Rectal smooth muscle tissue (tissue), 1 donor: ENCODE measurements around the gene MPHOSPH9.
"Not testable (repeated sequence)": the region's sequence is repeated elsewhere in the genome, so short reads cannot be mapped to it uniquely, and the experiment has no call there.

Experiments
- H3K27ac ChIP-seq: one replicate; pipeline ENCODE4 v1.7.0; 2013; ENCODE audit warnings: low read depth, low read length, inconsistent platforms
- H3K27me3 ChIP-seq: one replicate; pipeline ENCODE4 v1.7.0; 2013; ENCODE audit warnings: low read length; ENCODE audit not compliant: control insufficient read depth, insufficient read depth
- H3K36me3 ChIP-seq: one replicate; pipeline ENCODE4 v1.7.0; 2013; ENCODE audit warnings: low read length; ENCODE audit not compliant: control insufficient read depth, insufficient read depth
- H3K4me1 ChIP-seq: one replicate; pipeline ENCODE4 v1.7.0; 2013; ENCODE audit warnings: low read length; ENCODE audit not compliant: control insufficient read depth, insufficient read depth
- H3K4me3 ChIP-seq: one replicate; pipeline ENCODE4 v1.7.0; 2013; ENCODE audit warnings: low read length
- H3K9ac ChIP-seq: one replicate; pipeline ENCODE4 v1.7.0; 2013; ENCODE audit warnings: low read length

MPHOSPH9 gene

GRCh38 chr12:123252365-123252764, 19.4 kb upstream of the MPHOSPH9 start:
- H3K27ac ChIP-seq, H3K4me3 ChIP-seq, H3K4me1 ChIP-seq, H3K27me3 ChIP-seq, H3K9ac ChIP-seq: not testable (repeated sequence)
- peaks cover 23% of the 10 kb centered on the region for H3K36me3 ChIP-seq

- no peak overlapping the region for H3K4me3 ChIP-seq
- no peak overlapping the region for H3K9ac ChIP-seq
- no peak overlapping the region for H3K27ac ChIP-seq
- H3K4me1 ChIP-seq = peaks cover 4% of the 10 kb centered on the region
- H3K36me3 ChIP-seq = peaks cover 23% of the 10 kb centered on the region
- H3K27me3 ChIP-seq = no peaks in the 10 kb centered on the region
Observed at GRCh38 chr12:123251403-123252076, 18.6 kb upstream of the MPHOSPH9 start.

DNA sequence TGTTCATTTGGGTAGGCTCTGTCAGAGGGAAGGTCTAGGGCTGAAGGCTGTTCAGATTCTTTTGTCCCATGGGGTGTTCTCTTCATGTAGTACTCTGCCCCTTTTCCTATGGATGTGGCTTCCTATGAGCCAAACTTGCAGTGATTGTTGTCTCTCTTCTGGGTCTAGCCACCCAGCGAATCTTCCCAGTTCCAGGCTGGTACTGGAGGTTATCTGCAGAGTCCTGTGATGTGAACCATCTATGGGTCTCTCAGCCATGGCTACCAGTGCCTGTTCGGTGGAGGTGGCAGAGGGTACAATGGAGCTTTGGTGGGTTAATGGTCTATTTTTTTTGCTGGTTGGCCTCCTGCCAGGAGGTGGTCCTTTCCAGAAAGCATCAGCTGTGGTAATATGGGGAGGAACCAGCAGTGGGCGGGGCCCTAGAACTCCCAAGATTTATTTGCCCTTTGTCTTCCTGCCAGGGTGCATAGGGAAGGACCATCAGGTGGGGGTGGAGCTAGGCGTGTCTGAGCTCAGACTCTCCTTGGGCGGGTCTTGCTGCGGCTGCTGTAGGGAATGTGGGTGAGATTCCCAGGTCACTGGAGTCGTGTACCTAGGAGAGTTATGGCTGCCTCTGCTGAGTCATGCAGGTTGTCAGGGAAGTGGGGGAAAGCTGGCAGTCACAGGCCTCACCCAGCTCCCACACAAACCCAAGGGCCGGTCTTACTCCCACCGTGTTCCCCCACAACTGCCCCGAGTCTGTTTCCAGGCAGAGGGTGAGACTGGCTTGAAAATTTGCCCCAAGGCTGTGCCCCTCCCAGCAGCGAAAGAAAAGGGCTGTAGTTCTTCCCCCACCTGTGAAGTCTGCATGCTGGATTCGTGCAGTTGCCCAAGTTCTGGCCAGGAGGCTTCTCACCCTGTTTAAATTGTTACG, 17.8 kb upstream of the MPHOSPH9 start:
- H3K27me3 ChIP-seq = no peaks in the 10 kb centered on the region
- no peak overlapping the region for H3K27ac ChIP-seq
- peaks cover 16% of the 10 kb centered on the region for H3K36me3 ChIP-seq
- H3K9ac ChIP-seq = no peak overlapping the region
- peaks cover 4% of the 10 kb centered on the region for H3K4me1 ChIP-seq
- no peak overlapping the region for H3K4me3 ChIP-seq

GRCh38 chr12:123248996-123249741, 16.2 kb upstream of the MPHOSPH9 start:
- not testable (repeated sequence) for H3K4me1 ChIP-seq, H3K9ac ChIP-seq, H3K36me3 ChIP-seq, H3K27me3 ChIP-seq, H3K27ac ChIP-seq, H3K4me3 ChIP-seq

DNA sequence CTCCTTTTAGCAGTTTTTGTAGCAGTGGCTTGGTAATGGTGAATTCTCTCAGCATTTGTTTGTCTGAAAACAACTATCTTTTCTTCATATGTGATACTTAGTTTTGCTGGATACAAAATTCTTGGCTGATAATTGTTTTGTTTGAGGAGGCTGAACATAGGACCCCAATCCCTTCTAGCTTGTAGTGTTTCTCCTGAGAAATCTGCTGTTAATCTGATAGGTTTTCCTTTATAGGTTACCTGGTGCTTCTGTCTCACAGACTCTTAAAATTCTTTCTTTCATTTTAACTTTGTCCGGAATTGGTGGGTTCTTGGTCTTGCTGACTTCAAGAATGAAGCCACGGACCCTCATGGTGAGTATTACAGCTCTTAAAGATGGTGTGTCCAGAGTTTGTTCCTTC, 15.2 kb upstream of the MPHOSPH9 start:
- H3K4me3 ChIP-seq, H3K27me3 ChIP-seq, H3K27ac ChIP-seq, H3K4me1 ChIP-seq, H3K36me3 ChIP-seq, H3K9ac ChIP-seq: not testable (repeated sequence)

GRCh38 chr12:123245678-123246077, 12.7 kb upstream of the MPHOSPH9 start:
- Histone ChIP-seq H3K27me3 (no peaks in the 10 kb centered on the region), H3K4me1 (peaks cover 7% of the 10 kb centered on the region), H3K36me3 (peaks cover 2% of the 10 kb centered on the region), H3K4me3 (no peak overlapping the region), H3K9ac (no peak overlapping the region), H3K27ac (no peak overlapping the region)

- Histone ChIP-seq H3K9ac (no peak overlapping the region), H3K27me3 (no peaks in the 10 kb centered on the region), H3K4me3 (no peak overlapping the region), H3K4me1 (peaks cover 7% of the 10 kb centered on the region), H3K27ac (no peak overlapping the region), H3K36me3 (peaks cover 2% of the 10 kb centered on the region)
Observed at GRCh38 chr12:123243671-123244262, 10.8 kb upstream of the MPHOSPH9 start.

DNA sequence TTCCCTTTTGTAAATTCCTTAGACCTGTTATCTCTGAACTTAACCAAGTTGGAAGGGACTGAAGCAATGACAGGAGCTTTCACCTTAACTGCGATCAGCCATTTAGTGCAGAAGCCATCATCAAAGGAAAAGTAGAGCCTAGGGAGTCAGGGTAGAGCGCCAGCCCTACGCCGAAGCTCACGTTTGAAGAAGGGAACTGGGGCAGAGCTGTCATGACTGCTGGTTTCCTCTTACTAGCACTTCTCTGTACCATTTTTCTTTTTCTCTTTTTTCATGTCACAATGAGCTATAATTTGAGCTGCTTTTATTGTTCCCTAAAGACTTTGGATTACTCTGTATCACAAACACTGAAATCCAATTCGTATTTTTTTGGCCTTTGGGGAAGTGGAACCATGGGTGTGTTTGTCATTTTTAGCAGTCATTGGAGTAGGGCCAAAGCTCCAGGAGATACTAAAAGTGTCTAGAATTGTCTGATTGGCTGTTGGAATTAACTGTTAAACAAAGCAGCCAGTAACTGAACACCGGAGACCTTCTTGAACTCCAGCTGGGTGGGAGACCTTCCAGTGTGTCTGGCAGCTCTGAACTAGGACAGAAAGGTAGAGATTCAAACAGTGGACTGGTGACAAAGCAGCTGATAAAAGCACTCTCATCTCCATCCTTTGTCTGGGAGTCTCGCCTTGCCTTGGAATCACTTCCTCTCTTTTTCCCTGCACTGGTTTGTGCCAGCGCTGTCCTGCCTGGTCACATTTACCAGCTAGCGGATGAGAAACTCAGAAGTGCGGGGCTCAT, 9.4 kb upstream of the MPHOSPH9 start:
- H3K4me1 ChIP-seq = peaks cover 7% of the 10 kb centered on the region
- no peak overlapping the region for H3K27ac ChIP-seq
- H3K9ac ChIP-seq = no peak overlapping the region
- H3K36me3 ChIP-seq = no peaks in the 10 kb centered on the region
- H3K4me3 ChIP-seq = no peak overlapping the region
- H3K27me3 ChIP-seq = no peaks in the 10 kb centered on the region

- no peak overlapping the region for H3K27ac ChIP-seq
- no peak overlapping the region for H3K4me3 ChIP-seq
- H3K4me1 ChIP-seq = peaks cover 10% of the 10 kb centered on the region
- H3K27me3 ChIP-seq = no peaks in the 10 kb centered on the region
- H3K9ac ChIP-seq = no peak overlapping the region
- no peaks in the 10 kb centered on the region for H3K36me3 ChIP-seq
Observed at GRCh38 chr12:123238961-123239360, 6.0 kb upstream of the MPHOSPH9 start.

DNA sequence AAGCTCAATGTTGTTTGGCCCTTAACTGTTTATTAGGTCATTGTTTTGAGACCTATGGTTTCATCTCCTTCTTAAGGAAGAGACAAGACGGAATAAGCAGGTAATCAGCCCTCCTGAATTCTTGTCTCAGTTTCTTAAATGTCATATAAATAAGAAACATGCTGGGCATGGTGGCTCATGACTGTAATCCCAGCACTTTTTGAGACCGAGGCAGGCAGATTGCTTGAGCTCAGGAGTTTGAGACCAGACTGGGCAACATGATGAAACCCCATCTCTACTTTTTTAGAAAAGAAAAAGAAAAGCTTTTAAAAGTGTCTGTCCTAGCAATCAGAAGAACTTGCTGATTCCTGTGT, 5.4 kb upstream of the MPHOSPH9 start:
- Histone ChIP-seq H3K27me3 (no peaks in the 10 kb centered on the region), H3K36me3 (no peaks in the 10 kb centered on the region), H3K9ac (no peak overlapping the region), H3K4me3 (no peak overlapping the region), H3K27ac (no peak overlapping the region), H3K4me1 (peaks cover 12% of the 10 kb centered on the region)

- H3K4me3 ChIP-seq = no peak overlapping the region
- H3K36me3 ChIP-seq = no peaks in the 10 kb centered on the region
- peaks cover 12% of the 10 kb centered on the region for H3K4me1 ChIP-seq
- no peaks in the 10 kb centered on the region for H3K27me3 ChIP-seq
- H3K9ac ChIP-seq = no peak overlapping the region
- H3K27ac ChIP-seq = no peak overlapping the region
Observed at GRCh38 chr12:123237646-123238329, 4.8 kb upstream of the MPHOSPH9 start.
